ENCODE data around the gene CFAP206.

Gene CFAP206

GRCh38 chr6:87407901-87408720 is at the start of gene CFAP206:
Gene CFAP206, plus strand, starts transcription at chr6:87407972. Its CDS starts 1,868 bp downstream, at chr6:87409840.
- DNase-seq (ENCODE audit: low read depth in 2 of 2), result peak; percentile 58 to 68

DNA sequence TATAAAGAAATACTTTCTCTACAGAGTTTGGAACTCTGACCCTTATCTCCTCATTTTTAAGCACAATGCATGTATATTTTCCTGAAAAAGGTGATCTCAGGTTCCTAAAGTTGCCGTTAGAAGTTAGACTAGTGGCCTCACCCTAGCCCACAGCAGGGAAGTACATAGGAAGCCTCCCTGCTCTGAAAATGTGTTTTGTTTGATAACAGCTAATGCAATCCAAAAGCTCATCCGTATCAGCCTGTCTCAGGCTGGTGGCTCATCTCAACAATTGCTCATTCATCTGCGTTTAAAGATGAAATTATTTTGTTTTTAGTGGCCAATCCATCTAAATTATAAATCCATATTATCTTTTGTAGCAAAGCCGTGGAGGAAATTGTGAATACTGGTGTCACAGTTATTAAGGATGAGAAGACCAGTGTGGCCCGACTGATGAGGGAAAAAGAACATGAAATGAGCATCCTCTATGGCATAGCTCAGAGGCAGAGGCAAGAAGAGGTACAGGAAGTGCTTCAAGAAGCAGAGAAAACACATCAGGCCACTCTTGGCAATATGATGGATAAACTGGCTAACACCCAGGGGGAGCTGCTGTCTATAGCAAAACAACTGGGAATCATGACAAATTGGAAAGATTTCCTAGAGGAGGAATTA is 43.0 kb upstream of the CFAP206 start:
- DNase-seq (ENCODE audit: low read depth in 2 of 2), result no peak

- no peak for DNase-seq (ENCODE audit: low read depth in 2 of 2)
These were observed 41.5 kb upstream of the CFAP206 start for GRCh38 chr6:87366072-87366827.

GRCh38 chr6:87366899-87367298 is 40.9 kb upstream of the CFAP206 start:
- no peak for DNase-seq (ENCODE audit: low read depth in 2 of 2)

DNA sequence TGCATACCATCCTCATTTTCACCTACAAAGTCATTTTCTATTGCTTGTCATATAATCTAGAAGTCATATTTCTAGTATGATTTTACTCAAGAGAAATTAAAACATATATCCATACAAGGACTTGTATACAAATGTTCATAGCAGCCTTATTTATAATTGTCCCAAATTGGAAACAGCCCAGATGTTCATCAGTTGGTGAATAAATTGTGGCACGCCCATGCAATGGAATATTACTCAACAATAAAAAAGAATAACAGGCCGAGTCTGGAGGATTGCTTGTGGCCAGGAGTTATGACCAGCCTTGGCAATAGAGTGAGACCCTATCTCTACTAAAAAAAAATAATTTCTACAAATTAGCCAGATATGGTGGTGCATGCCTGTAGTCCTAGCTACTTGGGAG is 34.4 kb upstream of the CFAP206 start:
- DNase-seq (ENCODE audit: low read depth in 2 of 2), result no peak

GRCh38 chr6:87375315-87375714 is 32.5 kb upstream of the CFAP206 start:
- DNase-seq (ENCODE audit: low read depth in 2 of 2), result no peak

GRCh38 chr6:87376643-87377042 is 31.1 kb upstream of the CFAP206 start:
- DNase-seq (ENCODE audit: low read depth in 2 of 2), result no peak

- no peak for DNase-seq (ENCODE audit: low read depth in 2 of 2)
These were observed 28.8 kb upstream of the CFAP206 start for GRCh38 chr6:87378947-87379346.

GRCh38 chr6:87382861-87383260 is 24.9 kb upstream of the CFAP206 start:
- no peak for DNase-seq (ENCODE audit: low read depth in 2 of 2)

DNA sequence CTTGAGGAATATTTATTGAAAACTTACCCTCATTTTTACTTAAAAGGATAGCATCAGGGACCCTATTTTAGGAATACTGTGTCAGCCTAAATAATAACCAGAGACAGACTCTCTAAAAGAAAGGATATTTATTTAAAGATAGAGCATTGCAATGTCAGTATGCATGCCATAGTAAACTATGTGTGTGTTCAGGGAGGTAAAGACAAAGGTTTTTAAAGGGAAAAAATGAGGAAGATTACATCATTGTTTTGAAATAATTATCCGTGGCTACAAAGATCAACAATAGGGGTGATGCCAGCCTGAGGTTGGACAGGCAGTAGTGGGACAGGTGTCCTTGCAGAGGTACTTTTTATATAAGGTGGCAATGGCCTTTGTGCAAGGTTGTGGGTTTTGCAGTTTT is 23.7 kb upstream of the CFAP206 start:
- no peak for DNase-seq (ENCODE audit: low read depth in 2 of 2)

DNA sequence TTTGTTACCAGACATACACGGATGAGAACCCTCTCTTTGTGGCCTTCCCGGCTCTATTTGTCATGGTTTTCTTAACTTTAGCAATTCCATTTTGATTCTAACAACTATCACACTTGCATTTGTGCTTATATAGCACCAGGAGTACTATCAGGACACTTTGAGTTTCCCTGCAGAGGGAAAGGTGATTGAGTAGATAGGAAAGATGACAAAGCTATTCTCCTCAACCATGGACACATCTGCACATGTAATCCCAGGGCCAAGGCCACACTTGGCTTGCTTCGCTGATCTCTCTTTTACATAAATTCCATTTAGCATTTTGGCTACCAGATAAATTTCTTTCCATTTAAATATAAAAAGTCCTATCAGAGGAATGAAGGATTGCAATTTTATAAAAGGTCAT is 23.3 kb upstream of the CFAP206 start:
- no peak for DNase-seq (ENCODE audit: low read depth in 2 of 2)

- no peak for DNase-seq (ENCODE audit: low read depth in 2 of 2)
These were observed 16.4 kb upstream of the CFAP206 start for GRCh38 chr6:87391334-87391733.

DNA sequence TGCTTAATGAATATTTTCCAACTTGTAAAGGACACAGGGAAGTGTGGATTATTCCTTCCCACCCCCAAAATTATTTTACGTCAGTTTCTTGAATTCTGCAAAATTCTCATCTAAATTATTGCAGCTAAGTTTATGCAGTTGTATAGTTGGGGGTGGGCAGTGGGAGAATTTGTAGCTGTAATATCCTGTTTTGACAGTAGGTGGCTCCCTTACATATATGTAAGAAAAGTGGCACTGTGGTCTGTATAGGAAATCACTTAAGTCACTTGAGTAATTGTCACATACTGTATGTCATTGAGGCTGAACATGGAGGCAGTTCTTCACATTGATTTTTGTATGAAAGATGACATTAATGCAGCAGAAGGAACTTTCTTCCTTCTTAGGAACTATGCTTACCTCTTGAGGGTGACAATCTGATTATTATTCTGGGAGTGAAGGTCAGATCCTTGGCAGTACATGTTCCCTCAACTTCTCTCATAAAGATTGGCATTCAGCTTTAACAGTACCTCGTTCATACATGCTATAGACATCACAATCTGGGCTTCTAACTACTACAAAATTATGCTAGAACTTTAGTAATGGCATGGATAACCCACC is 14.6 kb upstream of the CFAP206 start:
- DNase-seq (ENCODE audit: low read depth in 2 of 2), result peak in 1 of 2 experiments; percentile 8

- DNase-seq (ENCODE audit: low read depth in 2 of 2), result no peak
These were observed 12.3 kb upstream of the CFAP206 start for GRCh38 chr6:87395431-87395830.

- DNase-seq (ENCODE audit: low read depth in 2 of 2), result no peak
These were observed 11.0 kb upstream of the CFAP206 start for GRCh38 chr6:87396595-87397392.

- no peak for DNase-seq (ENCODE audit: low read depth in 2 of 2)
These were observed 10.1 kb upstream of the CFAP206 start for GRCh38 chr6:87397656-87398055.

- no peak for DNase-seq (ENCODE audit: low read depth in 2 of 2)
These were observed 5.9 kb upstream of the CFAP206 start for GRCh38 chr6:87401832-87402231.

DNA sequence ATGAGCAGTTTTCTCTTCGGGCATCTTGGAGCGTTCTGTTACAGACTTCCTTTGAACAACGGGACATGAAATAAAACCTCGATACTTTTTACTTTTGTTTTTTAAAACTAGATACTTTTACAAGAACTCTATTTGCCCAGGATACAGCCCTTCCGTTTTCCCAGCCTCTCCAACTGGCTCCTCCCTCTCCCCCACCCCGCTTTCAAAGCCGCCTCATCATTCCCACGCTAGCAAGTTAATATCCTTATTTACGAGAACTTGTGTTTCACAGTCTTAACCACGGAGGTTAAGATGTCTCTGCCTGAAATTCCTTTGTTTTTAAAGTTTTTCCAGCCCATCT is 241 bp upstream of the CFAP206 start:
- no peak for DNase-seq (ENCODE audit: low read depth in 2 of 2)

- DNase-seq (ENCODE audit: low read depth in 2 of 2), result no peak
These were observed 966 bp downstream of the CFAP206 start for GRCh38 chr6:87408721-87409155.

DNA sequence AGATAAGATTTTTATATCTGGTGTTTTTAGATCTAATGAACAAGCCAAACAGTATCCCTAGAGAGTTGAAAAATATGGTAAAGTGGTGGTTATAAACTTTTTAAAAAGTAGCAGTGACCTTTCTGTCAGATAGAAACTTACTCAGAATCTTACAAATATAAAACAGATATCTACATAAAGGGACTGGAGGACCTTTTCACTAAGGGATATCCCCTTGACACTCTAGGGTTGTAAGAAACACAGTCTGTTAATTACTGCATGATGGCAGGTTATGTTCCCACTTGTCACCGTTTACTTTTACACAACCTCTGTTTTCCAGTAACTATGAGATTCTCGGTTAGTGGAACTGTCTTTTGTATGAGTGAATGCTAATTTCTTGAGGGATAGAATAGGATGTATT is 11.5 kb downstream of the CFAP206 start:
- no peak for DNase-seq (ENCODE audit: low read depth in 2 of 2)

- no peak for DNase-seq (ENCODE audit: low read depth in 2 of 2)
These were observed 12.6 kb downstream of the CFAP206 start for GRCh38 chr6:87420360-87420759.
